GM21360 (cell line): ENCODE data around the gene AP1G2.

Experiments used
- ATAC-seq: cut with Tn5 transposase; IDR thresholded peaks from one replicate; pipeline ENCODE4 v1.9.1; 2021; ENCODE audit warnings: mild to moderate bottlenecking, moderate library complexity; ENCODE audit not compliant: unreplicated experiment

The AP1G2 gene

DNA sequence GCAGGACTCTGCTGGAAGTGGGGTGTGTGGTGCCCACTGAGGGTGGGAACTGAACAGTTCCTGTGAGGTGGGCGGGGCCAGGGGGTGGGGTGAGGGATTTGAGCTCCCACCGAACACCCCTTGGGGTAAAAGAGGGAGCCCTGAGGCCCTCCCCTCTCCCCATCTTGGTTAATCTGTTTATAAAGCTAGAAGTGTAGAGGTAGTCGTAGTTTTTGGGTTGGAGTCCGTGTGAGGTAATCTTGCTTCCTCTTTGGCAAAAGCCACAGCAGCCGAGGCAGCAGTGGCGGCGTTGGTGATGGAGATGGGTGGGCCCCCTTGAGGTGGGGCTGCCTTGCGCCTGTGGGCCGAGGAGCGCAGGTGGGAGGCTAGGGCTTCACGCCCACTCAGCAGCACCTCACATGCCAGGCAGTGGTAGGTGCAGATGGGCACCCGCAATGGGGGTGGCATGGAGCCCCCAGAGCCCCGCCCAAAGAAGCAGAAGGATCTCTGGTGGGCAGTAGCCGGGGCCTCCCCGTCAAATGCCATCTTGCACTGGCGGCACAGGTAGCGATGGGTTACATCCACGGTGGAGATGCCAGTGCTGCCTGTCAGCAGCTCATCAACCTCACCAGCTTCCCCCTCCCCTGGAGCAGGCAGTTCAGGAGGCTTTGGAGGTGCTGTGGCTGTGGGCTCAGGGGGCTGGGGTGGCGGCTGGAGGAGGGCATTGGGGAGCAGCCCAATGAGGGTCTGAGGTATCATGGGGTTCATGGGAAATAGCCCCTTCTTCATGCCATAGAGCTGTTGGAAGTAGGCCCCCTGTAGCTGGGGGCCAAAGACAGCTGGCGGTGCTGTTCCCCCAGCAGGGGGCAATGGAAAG lies 45.6 kb downstream of the AP1G2 start:
- no peak for ATAC-seq

DNA sequence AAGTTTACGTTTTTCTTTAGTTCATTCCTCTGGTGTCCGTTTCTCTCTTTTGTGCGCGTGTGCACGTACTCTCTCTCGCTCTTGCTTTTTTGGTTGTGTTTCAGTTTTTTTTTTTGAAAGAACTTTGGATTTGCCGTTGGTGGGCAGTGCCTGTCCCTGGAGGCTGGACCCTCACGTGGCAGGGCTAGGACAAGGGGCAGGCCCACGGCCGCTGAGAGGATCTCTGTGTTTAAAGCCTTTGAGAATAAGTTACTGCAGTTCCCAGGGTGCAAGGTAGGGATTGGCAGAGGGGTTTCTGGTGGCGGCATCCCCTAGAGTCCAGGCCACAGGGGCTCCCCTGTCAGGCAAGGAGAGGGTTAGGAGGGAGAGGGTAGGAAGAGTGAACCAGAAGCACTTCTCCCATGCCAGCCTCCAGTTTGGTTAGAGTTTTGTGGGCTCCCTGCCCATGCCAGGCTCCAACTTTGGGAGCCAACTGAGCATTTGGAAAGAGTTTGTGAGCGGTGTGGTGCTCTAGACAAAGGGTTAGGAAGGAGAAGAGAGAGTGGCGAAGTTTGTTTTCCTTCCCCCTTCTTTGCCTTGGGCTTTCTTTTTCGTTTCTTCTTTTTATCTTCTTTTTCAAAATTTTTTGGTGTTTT lies 46.6 kb downstream of the AP1G2 start:
- no peak for ATAC-seq

DNA sequence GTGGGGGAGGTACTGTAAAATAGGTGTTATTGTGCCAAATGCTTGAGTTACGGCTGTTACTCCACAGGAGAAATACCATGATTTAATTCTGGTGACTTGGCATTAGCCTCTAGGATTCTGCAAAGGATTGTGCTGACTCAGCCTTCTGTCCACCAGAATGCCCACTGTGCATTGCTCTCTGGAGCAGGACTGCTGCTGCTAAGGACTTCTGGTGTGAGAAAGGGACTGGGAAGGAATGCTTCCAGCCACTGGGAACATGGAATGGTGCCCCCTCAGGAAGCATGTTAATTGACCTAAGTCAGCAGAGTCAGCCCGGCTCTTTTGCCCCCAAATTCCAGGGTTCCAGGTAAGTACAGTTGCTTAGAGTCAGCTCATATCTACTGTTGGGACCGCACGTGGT lies 48.9 kb downstream of the AP1G2 start:
- ATAC-seq: no peak

DNA sequence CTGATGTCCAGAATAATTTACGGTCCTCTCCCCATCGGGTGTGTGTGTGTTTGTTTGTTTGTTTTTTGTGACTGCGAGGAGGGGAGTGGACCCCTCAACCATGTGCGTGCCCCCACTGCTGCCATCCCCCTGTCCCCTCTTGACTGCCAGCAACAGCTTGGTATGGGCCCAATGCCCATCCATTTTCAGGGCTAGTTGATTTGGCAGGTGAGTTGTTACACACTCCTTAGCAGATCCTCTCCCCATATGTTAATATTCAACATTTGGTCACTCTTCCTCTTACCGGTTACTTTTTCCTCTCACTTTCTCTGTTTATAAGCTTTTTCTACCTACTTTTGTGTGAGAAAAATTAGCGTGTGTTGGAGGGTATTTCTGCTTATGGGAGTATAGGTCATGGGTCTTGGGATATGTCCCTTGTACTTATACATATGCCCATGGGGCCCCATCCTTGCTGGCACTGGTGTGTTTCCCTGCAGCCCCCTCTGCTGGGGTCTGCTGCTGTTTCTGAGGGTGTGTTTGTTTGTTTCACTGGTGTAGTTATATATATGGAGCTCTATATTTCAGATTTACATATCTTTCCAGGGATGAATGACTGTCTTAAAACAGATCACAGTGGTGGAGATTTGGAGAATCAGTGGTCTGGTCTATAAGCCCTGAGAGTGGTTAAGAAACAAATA lies 49.8 kb downstream of the AP1G2 start:
- ATAC-seq: no peak

DNA sequence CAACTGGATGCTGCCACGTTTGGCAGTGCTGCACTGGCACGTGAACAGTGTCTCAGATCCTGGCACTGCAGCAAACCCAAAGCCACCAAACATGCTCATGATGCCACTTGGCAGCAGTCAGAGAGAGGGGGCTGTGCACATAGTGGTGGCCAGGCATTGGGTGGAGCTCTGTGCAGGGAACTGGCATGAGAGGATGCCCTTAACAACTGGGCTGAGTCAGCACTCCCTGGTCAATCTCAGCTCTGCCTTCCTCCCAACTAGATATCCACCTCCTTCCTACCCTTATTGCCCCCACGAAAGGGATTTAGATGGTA lies 53.0 kb downstream of the AP1G2 start:
- ATAC-seq: no peak

DNA sequence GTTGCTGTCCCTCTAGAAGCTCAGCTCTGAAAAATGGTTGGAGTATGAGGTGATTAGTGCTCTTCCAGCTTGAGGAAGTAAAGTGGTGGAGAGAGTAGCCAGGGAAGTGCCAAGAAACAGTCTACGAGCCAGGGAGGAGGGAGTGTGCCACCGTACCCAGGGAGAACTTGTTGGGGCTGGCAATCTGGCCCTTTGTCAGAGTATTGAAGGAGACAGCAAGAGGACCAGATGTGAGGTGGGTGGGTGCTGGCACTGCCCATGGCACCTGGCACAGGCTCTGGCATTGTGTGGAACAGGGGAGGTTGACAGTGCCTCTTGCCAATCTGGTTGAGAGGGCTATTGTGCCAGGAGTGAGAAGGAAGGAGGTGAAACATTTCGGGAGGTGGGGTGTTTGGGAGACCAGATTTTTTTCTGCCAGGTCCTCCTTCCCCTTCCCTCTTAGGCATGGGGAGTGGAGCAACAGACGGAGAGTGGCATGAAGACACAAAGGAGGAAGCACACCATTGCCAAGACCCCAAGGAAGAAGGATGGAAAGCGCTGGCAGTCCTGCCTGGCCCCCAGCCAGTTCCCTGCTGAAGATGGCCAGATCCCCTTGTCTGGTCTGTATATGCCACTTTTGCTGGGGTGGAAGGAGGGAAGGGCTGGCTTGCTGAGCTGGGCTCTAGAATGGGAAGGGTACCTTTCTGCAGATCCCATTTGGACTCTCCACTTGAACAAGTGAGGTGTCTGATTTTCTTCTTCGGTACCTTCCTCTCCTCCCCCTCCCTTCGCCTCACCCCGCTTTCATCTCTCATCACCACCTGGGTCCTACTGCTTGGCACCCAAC lies 53.6 kb downstream of the AP1G2 start:
- no peak for ATAC-seq

DNA sequence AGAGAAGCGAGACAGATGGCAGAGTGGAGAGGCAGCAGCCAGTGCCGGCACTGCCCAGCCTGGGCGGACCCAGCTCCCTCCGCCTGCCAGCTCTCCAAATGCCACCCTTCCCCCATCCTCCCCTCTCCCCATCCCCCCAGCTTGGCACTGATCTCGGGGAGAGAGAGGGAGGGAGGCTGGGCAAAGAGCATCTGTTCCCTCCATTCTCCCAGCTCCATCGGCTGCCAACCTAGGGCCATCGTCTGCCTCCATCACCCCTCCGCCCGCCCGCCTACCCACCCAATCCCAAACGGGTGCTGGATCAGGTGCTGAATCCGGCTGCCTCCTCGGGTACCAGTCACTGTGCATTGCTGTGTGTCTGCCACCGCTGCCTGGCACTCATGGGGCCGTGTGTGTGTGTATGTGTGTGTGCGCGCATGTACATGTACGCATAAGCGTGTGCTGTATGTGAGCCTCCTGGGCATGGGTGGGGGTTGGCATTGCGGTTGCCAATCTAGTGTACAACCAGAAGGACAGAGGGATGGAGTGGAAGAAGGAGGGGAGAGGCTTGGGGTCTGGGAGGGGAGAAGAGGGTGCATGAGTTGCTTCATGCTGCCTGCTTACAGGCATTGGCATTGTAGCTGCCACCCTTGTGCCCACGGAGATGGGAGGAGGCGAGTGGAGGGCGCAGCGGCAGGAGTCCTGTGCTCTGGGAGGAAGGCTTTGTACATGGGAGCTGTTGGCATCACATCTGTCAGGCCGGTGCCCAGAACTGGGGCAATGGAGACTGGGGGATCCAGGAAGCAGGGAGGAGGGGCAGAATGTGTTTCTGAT lies 54.4 kb downstream of the AP1G2 start:
- no peak for ATAC-seq

DNA sequence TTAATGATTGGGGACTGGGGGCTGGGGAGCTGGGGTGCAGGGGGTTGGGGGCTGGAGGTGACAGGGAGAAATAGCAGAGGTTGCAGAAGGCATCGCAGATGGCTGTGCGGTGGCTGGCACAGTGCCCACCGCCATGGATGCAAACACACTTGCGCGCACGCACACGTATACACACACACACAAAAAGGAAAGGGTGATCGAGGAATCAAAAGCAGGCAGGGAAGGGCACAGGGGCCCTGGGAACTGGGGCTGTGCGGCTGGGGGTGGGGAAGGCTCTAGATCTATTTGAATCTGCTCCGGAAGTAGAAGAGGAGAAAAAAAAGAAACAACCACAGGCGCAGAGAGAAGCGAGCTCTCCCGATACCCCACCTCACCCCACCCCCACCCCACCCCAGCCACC lies 55.4 kb downstream of the AP1G2 start:
- no peak for ATAC-seq
